ENCODE measurements around the gene SLC6A8. TPM values are rescaled to one million over a fixed set of nuclear protein-coding genes. Genes with fewer than 3 reads are reported as not detected.

Gene SLC6A8
- total RNA-seq, 2 experiments from 2014 or later = 0.42 to 0.71 TPM

- Mint-ChIP-seq H3K9me3 (no peaks in the 10 kb centered on the region), H3K4me3 (no peak overlapping the region), H3K27ac (no peak overlapping the region), H3K27me3 (peaks cover 20% of the 10 kb centered on the region), H3K36me3 (ENCODE audit: low read depth) (no peaks in the 10 kb centered on the region), H3K4me1 (ENCODE audit: low read depth) (peaks cover 7% of the 10 kb centered on the region)
- Histone ChIP-seq H3K4me1 (ENCODE audit: insufficient read depth, low read length) (peaks cover 18% of the 10 kb centered on the region), H3K36me3 (ENCODE audit: insufficient read depth, low read length) (no peaks in the 10 kb centered on the region), H3K27me3 (ENCODE audit: control insufficient read depth in 1 of 2, insufficient read depth in 2 of 2, low read length in 2 of 2) (peaks cover 2 to 8% of the 10 kb centered on the region in 2 experiments), H3K27ac (ENCODE audit: low read depth in 1 of 2, low read length in 2 of 2) (no peak overlapping the region), H3K4me3 (ENCODE audit: low read length) (no peak overlapping the region), H3K9me3 (ENCODE audit: control insufficient read depth in 1 of 2, insufficient read depth in 1 of 2, low read length in 2 of 2) (no peaks in the 10 kb centered on the region)
- TF ChIP-seq CTCF (IDR thresholded peaks at IDR 0.05) = no peak
- intact Hi-C loops (cut with DNase I, micrococcal nuclease) = loop anchor here (1.0 to 5.0 kb wide), 4 partner anchors 115 to 711 kb away; no protein-coding TSS in a partner anchor
- no peak for ATAC-seq (ENCODE audit: poor library complexity)
- DNase-seq = peak in 1 of 14 experiments; percentile 11
- CTCF ChIA-PET = interaction anchor here (1.3 kb wide), 1 partner anchor 728 kb away, joined by 4 read pairs; no protein-coding TSS in a partner anchor
- POLR2A ChIA-PET = no interaction called here
These were observed 17.6 kb upstream of the SLC6A8 start for GRCh38 chrX:153669901-153670731.

GRCh38 chrX:153670748-153671588 is 16.8 kb upstream of the SLC6A8 start:
- Histone ChIP-seq H3K4me1 (ENCODE audit: insufficient read depth, low read length) (peaks cover 18% of the 10 kb centered on the region), H3K9me3 (ENCODE audit: control insufficient read depth in 1 of 2, insufficient read depth in 1 of 2, low read length in 2 of 2) (no peaks in the 10 kb centered on the region), H3K27ac (ENCODE audit: low read depth in 1 of 2, low read length in 2 of 2) (no peak overlapping the region), H3K27me3 (ENCODE audit: control insufficient read depth in 1 of 2, insufficient read depth in 2 of 2, low read length in 2 of 2) (peaks cover under 1 to 10% of the 10 kb centered on the region in 2 experiments), H3K4me3 (ENCODE audit: low read length) (no peak overlapping the region), H3K36me3 (ENCODE audit: insufficient read depth, low read length) (no peaks in the 10 kb centered on the region)
- peaks cover 22% of the 10 kb centered on the region for H3K27me3 Mint-ChIP-seq
- intact Hi-C loops (cut with DNase I, micrococcal nuclease) = no loop called here
- DNase-seq (peak in 1 of 14 experiments; percentile 5), ATAC-seq (ENCODE audit: poor library complexity) (no peak)
- TF ChIP-seq CTCF (IDR thresholded peaks at IDR 0.05) = no peak
- ChIA-PET POLR2A (no interaction called here), CTCF (no interaction called here)
- H3K4me1 Mint-ChIP-seq (ENCODE audit: low read depth) = peaks cover 7% of the 10 kb centered on the region
- no peaks in the 10 kb centered on the region for H3K36me3 Mint-ChIP-seq (ENCODE audit: low read depth)
- no peak overlapping the region for H3K27ac Mint-ChIP-seq
- no peak overlapping the region for H3K4me3 Mint-ChIP-seq
- no peaks in the 10 kb centered on the region for H3K9me3 Mint-ChIP-seq

- CTCF ChIA-PET = no interaction called here
- intact Hi-C loops (cut with DNase I, micrococcal nuclease) = no loop called here
These were observed 15.9 kb upstream of the SLC6A8 start for GRCh38 chrX:153671589-153672530.

More at GRCh38 chrX:153671589-153672530, 15.9 kb upstream of the SLC6A8 start:
- no peak overlapping the region for H3K4me3 Mint-ChIP-seq
- Histone ChIP-seq H3K4me1 (ENCODE audit: insufficient read depth, low read length) (peaks cover 18% of the 10 kb centered on the region), H3K27me3 (ENCODE audit: control insufficient read depth in 1 of 2, insufficient read depth in 2 of 2, low read length in 2 of 2) (peaks cover 0 to 10% of the 10 kb centered on the region in 2 experiments), H3K9me3 (ENCODE audit: control insufficient read depth in 1 of 2, insufficient read depth in 1 of 2, low read length in 2 of 2) (no peaks in the 10 kb centered on the region), H3K36me3 (ENCODE audit: insufficient read depth, low read length) (no peaks in the 10 kb centered on the region), H3K27ac (ENCODE audit: low read depth in 1 of 2, low read length in 2 of 2) (no peak overlapping the region), H3K4me3 (ENCODE audit: low read length) (no peak overlapping the region)
- peaks cover 7% of the 10 kb centered on the region for H3K4me1 Mint-ChIP-seq (ENCODE audit: low read depth)
- no peak overlapping the region for H3K27ac Mint-ChIP-seq
- ATAC-seq (ENCODE audit: poor library complexity) (no peak), DNase-seq (no peak)
- POLR2A ChIA-PET = no interaction called here
- H3K27me3 Mint-ChIP-seq = peaks cover 25% of the 10 kb centered on the region
- no peaks in the 10 kb centered on the region for H3K36me3 Mint-ChIP-seq (ENCODE audit: low read depth)
- TF ChIP-seq CTCF (IDR thresholded peaks at IDR 0.05) = no peak
- H3K9me3 Mint-ChIP-seq = no peaks in the 10 kb centered on the region
